Camera-type eye (tissue), 1 donor: ENCODE measurements around the gene DUSP18. TPM values are rescaled to one million over a fixed set of nuclear protein-coding genes. Genes with fewer than 3 reads are reported as not detected.

Experiments used
- total RNA-seq: library from RNA; depleted of rRNA; stranded (reverse); fragments of >200 nt; gene quantifications from one replicate; pipeline ENCODE4 v1.2.3, GENCODE V29; 2014

DUSP18 gene
- 16.6 TPM for total RNA-seq

GRCh38 chr22:30667494-30668385, at the start of gene DUSP18:
Gene DUSP18 (minus strand): TSS chr22:30667875. CDS start chr22:30664003, 3,872 bp downstream.

GRCh38 chr22:30694640-30695350, 27.1 kb upstream of the DUSP18 start, which contains the start of gene OSBP2:
Gene OSBP2 (plus strand): TSS chr22:30694874. CDS start chr22:30694910, 36 bp downstream.

GRCh38 chr22:30635273-30636225, 32.1 kb downstream of the DUSP18 start, which contains the start of gene SLC35E4:
Gene SLC35E4 (plus strand): TSS chr22:30635781. CDS start chr22:30636451, 670 bp downstream.

Other genes starting within 250 kb of the DUSP18 start
- gene MTFP1, start 242.1 kb downstream of the DUSP18 start, total RNA-seq, result 18.7 TPM
- gene SEC14L3, start 195.9 kb downstream of the DUSP18 start, total RNA-seq, result not detected
- 0.60 TPM for gene SEC14L4, start 162.2 kb downstream of the DUSP18 start, total RNA-seq
- 4.1 TPM for gene SEC14L6, start 121.1 kb downstream of the DUSP18 start, total RNA-seq
- 2.7 TPM for gene GAL3ST1, start 93.2 kb downstream of the DUSP18 start, total RNA-seq
- gene PES1, start 76.0 kb downstream of the DUSP18 start, total RNA-seq, result 42.1 TPM
- 31.2 TPM for gene TCN2, start 60.7 kb downstream of the DUSP18 start, total RNA-seq
- 8.8 TPM for gene SLC35E4, start 32.1 kb downstream of the DUSP18 start, total RNA-seq
- 59.9 TPM for gene OSBP2, start 27.0 kb upstream of the DUSP18 start, total RNA-seq